CD14-positive monocyte (primary cell): ENCODE results near the gene VILL. TPM values are rescaled to one million over a fixed set of nuclear protein-coding genes. Genes with fewer than 3 reads are reported as not detected.

ENCODE experiments used
- DNase-seq, 3 donors: peaks; one replicate each; pipeline ENCODE4 v3.0.0-alpha.2; 2011 to 2022
- H2AFZ ChIP-seq: 2 replicates; pipeline ENCODE4 v1.6.0; 2012; ENCODE audit warnings: mild to moderate bottlenecking, low read depth, low read length, inconsistent platforms; ENCODE audit not compliant: insufficient read depth, poor library complexity, severe bottlenecking
- H3K27ac ChIP-seq, 2 donors: 1 replicate in 1 of 2; 2 replicates in 1 of 2; pipeline ENCODE4 v1.5.1; 2012 to 2013; ENCODE audit warnings: low read length in 2 of 2, control low read depth in 1 of 2, inconsistent platforms in 1 of 2, low read depth in 1 of 2, mild to moderate bottlenecking in 1 of 2
- H3K27me3 ChIP-seq, 2 donors: one replicate each; pipeline versions ENCODE4 v1.6.0 to v1.6.1; 2011 to 2013; ENCODE audit warnings: low read length in 2 of 2; ENCODE audit not compliant: control insufficient read depth in 2 of 2, insufficient read depth in 2 of 2
- H3K36me3 ChIP-seq, 2 donors: replicated peaks in 1 of 2; 1 replicate in 1 of 2; 2 replicates in 1 of 2; pipeline versions ENCODE4 v1.5.1 to v1.6.1; 2012 to 2013; ENCODE audit warnings: low read length in 2 of 2, control low read depth in 1 of 2, inconsistent platforms in 1 of 2, mild to moderate bottlenecking in 1 of 2; ENCODE audit not compliant: insufficient read depth in 2 of 2, control insufficient read depth in 1 of 2
- H3K4me1 ChIP-seq, 2 donors: 1 replicate in 1 of 2; 2 replicates in 1 of 2; pipeline versions ENCODE4 v1.5.1 to v1.6.1; 2012 to 2013; ENCODE audit warnings: low read length in 2 of 2, control low read depth in 1 of 2, inconsistent platforms in 1 of 2, mild to moderate bottlenecking in 1 of 2, moderate library complexity in 1 of 2; ENCODE audit not compliant: insufficient read depth in 2 of 2, control insufficient read depth in 1 of 2
- H3K4me2 ChIP-seq: replicated peaks from 2 replicates; pipeline ENCODE3; 2012; ENCODE audit warnings: low read length, moderate library complexity, mild to moderate bottlenecking; ENCODE audit not compliant: poor library complexity, severe bottlenecking; ENCODE audit errors: extremely low read depth
- H3K4me3 ChIP-seq, 3 experiments: fragments of 200-600 bp in 1 of 3; sonication (generic) in 1 of 3; replicated peaks in 1 of 3; 1 replicate in 2 of 3; 2 replicates in 1 of 3; pipeline ENCODE4 v1.5.1; 2011 to 2013; ENCODE audit warnings: low read length in 3 of 3, mild to moderate bottlenecking in 3 of 3, control low read depth in 2 of 3, low read depth in 2 of 3, inconsistent platforms in 1 of 3, moderate library complexity in 1 of 3
- H3K79me2 ChIP-seq: 2 replicates; pipeline ENCODE4 v1.6.0; 2012; ENCODE audit warnings: mild to moderate bottlenecking, control low read depth, inconsistent platforms, low read length, moderate library complexity; ENCODE audit not compliant: insufficient read depth
- H3K9ac ChIP-seq: 2 replicates; pipeline ENCODE4 v1.6.0; 2017; ENCODE audit warnings: low read length, mild to moderate bottlenecking; ENCODE audit not compliant: insufficient read depth, poor library complexity, severe bottlenecking
- H3K9me3 ChIP-seq, 2 donors: replicated peaks in 1 of 2; 1 replicate in 1 of 2; 2 replicates in 1 of 2; pipeline versions ENCODE4 v1.5.1 to v1.6.1; 2012 to 2013; ENCODE audit warnings: low read length in 2 of 2, control low read depth in 1 of 2; ENCODE audit not compliant: control insufficient read depth in 1 of 2, insufficient read depth in 1 of 2
- H4K20me1 ChIP-seq: 2 replicates; pipeline ENCODE4 v1.6.0; 2012; ENCODE audit warnings: mild to moderate bottlenecking, low read length, control low read depth, moderate library complexity; ENCODE audit not compliant: insufficient read depth
- H3K27ac Mint-ChIP-seq, 7 donors: one replicate each; pipeline ENCODE4 v1.8.0; 2020; ENCODE audit warnings: mild to moderate bottlenecking in 7 of 7, mixed read lengths in 7 of 7, moderate library complexity in 6 of 7, inconsistent platforms in 2 of 7
- H3K27me3 Mint-ChIP-seq, 3 donors: one replicate each; pipeline ENCODE4 v1.8.0; 2021 to 2022; ENCODE audit warnings: low read depth in 3 of 3, mild to moderate bottlenecking in 3 of 3, mixed read lengths in 3 of 3, moderate library complexity in 3 of 3, inconsistent platforms in 1 of 3
- H3K36me3 Mint-ChIP-seq, 2 donors: one replicate each; pipeline ENCODE4 v1.8.0; 2020; ENCODE audit warnings: mixed read lengths in 2 of 2, inconsistent platforms in 1 of 2, mild to moderate bottlenecking in 1 of 2
- H3K4me1 Mint-ChIP-seq: one replicate; pipeline ENCODE4 v1.8.0; 2020; ENCODE audit warnings: mild to moderate bottlenecking, mixed read lengths
- H3K4me3 Mint-ChIP-seq, 2 donors: one replicate each; pipeline ENCODE4 v1.8.0; 2020; ENCODE audit warnings: mild to moderate bottlenecking in 2 of 2, mixed read lengths in 2 of 2, moderate library complexity in 1 of 2
- H3K9me3 Mint-ChIP-seq, 7 donors: one replicate each; pipeline ENCODE4 v1.8.0; 2020 to 2022; ENCODE audit warnings: mixed read lengths in 7 of 7, mild to moderate bottlenecking in 6 of 7, moderate library complexity in 6 of 7, inconsistent platforms in 2 of 7
- CTCF ChIP-seq: fragments of 200-600 bp; IDR thresholded peaks from one replicate; pipeline ENCODE4 v1.8.0; 2022; ENCODE audit warnings: antibody characterized with exemption, mild to moderate bottlenecking
- WGBS: methylation state at CpG from one replicate; pipeline ENCODE4 v1.1.5; 2013; ENCODE audit warnings: missing lambda C conversion rate; ENCODE audit not compliant: insufficient coverage; 5-methylcytosine and 5-hydroxymethylcytosine counted together
- intact Hi-C, 2 donors: fragments of 100-400 bp; cut with micrococcal nuclease; formaldehyde crosslinking; loops; one replicate each; pipeline versions ENCODE4 v1.15.0 to v1.15.1; 2023
- polyA plus RNA-seq, 3 donors: library from polyadenylated mRNA; depleted of rRNA in 1 of 3; unstranded in 2 of 3; stranded (reverse) in 1 of 3; fragments of 300-500 nt in 2 of 3; fragments of >200 nt in 1 of 3; fragmentation: Illumina TruSeq in 2 of 3; gene quantifications; 1 replicate in 2 of 3; 2 replicates in 1 of 3; pipeline ENCODE4 v1.2.3, GENCODE V29; 2012 to 2021

The VILL gene
- polyA plus RNA-seq, 3 donors: 4.4 to 29.1 (median 7.4) TPM

- Histone ChIP-seq H3K4me3 (no peak overlapping the region), H3K36me3 (no peaks in the 10 kb centered on the region), H3K27me3 (peaks cover 16 to 55% of the 10 kb centered on the region in 2 donors), H3K4me2 (no peak overlapping the region), H3K9ac (no peak overlapping the region), H3K27ac (no peak overlapping the region), H4K20me1 (no peaks in the 10 kb centered on the region), H3K4me1 (peaks cover 43 to 47% of the 10 kb centered on the region in 2 donors), H2AFZ (no peak overlapping the region), H3K79me2 (no peaks in the 10 kb centered on the region), H3K9me3 (no peaks in the 10 kb centered on the region)
- Mint-ChIP-seq H3K27ac (no peak overlapping the region), H3K4me3 (peak overlapping the region in 1 of 2 donors; percentile 78), H3K27me3 (peaks cover 46 to 56% (median 49%) of the 10 kb centered on the region in 3 donors), H3K4me1 (peaks cover 42% of the 10 kb centered on the region), H3K36me3 (peaks cover 9 to 18% of the 10 kb centered on the region in 2 donors), H3K9me3 (peaks cover 0 to 9% (median 0%) of the 10 kb centered on the region in 7 donors)
- intact Hi-C loops: no loop called here
- no peak for TF ChIP-seq CTCF
- DNase-seq: peak in 1 of 3 donors; percentile 3
- 100% methylated on average over 3 of the region's 6 CpGs for WGBS
Measured at GRCh38 chr3:38027466-38028465, 37.2 kb downstream of the VILL start.

- DNase-seq: peak in 1 of 3 donors; percentile 3
- H3K27ac Mint-ChIP-seq: no peak overlapping the region
- H3K4me3 Mint-ChIP-seq: peak overlapping the region; percentile 54 to 78
- Histone ChIP-seq H4K20me1 (no peaks in the 10 kb centered on the region), H3K79me2 (no peaks in the 10 kb centered on the region), H3K4me3 (peak overlapping the region; percentile 13 to 65 (median 17)), H3K27ac (no peak overlapping the region), H3K36me3 (no peaks in the 10 kb centered on the region), H3K4me2 (peak overlapping the region; percentile 74), H3K9me3 (no peaks in the 10 kb centered on the region), H3K9ac (no peak overlapping the region), H3K27me3 (peaks cover 16 to 55% of the 10 kb centered on the region in 2 donors), H2AFZ (peak overlapping the region; percentile 78), H3K4me1 (peaks cover 37 to 43% of the 10 kb centered on the region in 2 donors)
- H3K27me3 Mint-ChIP-seq: peaks cover 46 to 58% (median 51%) of the 10 kb centered on the region in 3 donors
- peaks cover 34% of the 10 kb centered on the region for H3K4me1 Mint-ChIP-seq
- H3K9me3 Mint-ChIP-seq: peaks cover 0 to 9% (median 0%) of the 10 kb centered on the region in 7 donors
- 26% methylated on average over 35 of the region's 45 CpGs for WGBS
- intact Hi-C loops: no loop called here
- peaks cover 9 to 20% of the 10 kb centered on the region in 2 donors for H3K36me3 Mint-ChIP-seq
- no peak for TF ChIP-seq CTCF
Measured at GRCh38 chr3:38028621-38029361, 38.2 kb downstream of the VILL start.
